GM18951 (cell line): ENCODE data around the gene PXYLP1.

Source experiments
- POLR2A ChIP-seq: IDR thresholded peaks from 4 replicates; pipeline ENCODE4 v1.6.1; 2011; ENCODE audit warnings: mild to moderate bottlenecking; ENCODE audit not compliant: insufficient read length, insufficient read depth; ENCODE audit errors: extremely low read depth
- in situ Hi-C: fragments of 300-500 bp; cut with MboI; formaldehyde crosslinking; loops from one replicate; pipeline ENCODE4 v1.12.0; 2022; ENCODE audit warnings: low sequenced_read_pairs, mixed read lengths, inconsistent platforms; ENCODE audit not compliant: unreplicated experiment

The PXYLP1 gene

DNA sequence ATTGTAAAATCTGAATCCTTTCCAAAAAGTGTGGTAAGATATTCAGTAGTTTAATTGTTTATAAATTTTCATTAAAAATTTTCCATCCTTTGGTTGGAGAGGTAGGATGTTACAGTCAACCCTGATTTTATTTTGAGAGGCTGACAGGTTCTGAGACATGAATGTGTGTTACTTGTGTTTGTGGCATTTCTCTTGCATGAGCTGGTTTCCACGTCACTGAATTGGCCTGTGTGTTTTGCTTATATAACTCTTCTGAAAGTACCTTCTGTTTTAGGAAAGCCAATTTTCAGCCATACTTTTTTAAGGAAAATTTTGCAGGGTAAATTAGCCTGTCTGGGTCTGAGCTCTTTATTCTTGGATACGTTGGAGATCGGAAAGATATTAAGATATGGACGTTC, 30.7 kb downstream of the PXYLP1 start:
- in situ Hi-C loops, result no loop called here

GRCh38 chr3:141266186-141266585, 34.6 kb downstream of the PXYLP1 start:
- in situ Hi-C loops, result no loop called here
- no peak for TF ChIP-seq POLR2A

More for the DNA sequence above, 30.7 kb downstream of the PXYLP1 start:
- no peak for TF ChIP-seq POLR2A

GRCh38 chr3:141266797-141267555, 35.4 kb downstream of the PXYLP1 start:
- in situ Hi-C loops, result no loop called here
- no peak for TF ChIP-seq POLR2A

DNA sequence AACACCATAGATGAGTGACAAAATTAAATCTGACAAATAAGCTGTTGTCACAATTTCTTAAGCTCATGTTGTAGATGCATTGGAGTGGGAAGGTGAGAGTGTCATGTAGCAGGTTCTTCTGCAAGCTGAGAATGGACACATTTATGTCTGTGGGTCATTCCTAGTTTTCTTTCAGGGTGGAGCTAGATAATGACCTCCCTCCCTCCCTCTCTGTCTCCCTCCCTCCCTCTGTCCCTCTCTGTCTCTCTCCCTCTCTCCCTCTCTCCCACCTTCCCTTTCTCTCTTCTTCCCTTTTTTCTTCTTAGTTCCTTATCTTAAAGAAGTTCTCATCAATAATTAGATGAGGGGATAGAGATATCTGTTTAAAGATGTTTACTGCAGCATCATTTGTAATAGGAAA, 36.0 kb downstream of the PXYLP1 start:
- no peak for TF ChIP-seq POLR2A
- in situ Hi-C loops, result no loop called here

DNA sequence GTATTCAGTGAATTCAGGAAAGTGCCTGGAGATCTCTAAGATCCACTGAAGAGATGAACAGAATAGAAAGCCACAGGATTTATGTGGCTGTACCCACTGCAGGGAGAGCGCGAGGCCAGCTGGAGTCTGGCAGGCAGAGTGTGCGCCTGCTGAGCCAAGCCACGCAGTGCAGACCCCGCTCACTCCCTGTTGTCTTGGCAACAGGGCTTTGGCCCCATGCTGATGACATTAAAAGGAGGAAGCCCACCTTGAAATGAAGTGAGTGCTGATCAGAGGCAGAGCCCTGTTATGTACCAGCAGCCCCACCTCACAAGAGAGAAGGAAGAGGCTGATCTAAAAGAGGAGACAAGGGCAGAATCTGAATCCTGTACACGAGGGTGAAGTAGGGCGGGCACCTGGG, 36.7 kb downstream of the PXYLP1 start:
- no peak for TF ChIP-seq POLR2A
- in situ Hi-C loops, result no loop called here

DNA sequence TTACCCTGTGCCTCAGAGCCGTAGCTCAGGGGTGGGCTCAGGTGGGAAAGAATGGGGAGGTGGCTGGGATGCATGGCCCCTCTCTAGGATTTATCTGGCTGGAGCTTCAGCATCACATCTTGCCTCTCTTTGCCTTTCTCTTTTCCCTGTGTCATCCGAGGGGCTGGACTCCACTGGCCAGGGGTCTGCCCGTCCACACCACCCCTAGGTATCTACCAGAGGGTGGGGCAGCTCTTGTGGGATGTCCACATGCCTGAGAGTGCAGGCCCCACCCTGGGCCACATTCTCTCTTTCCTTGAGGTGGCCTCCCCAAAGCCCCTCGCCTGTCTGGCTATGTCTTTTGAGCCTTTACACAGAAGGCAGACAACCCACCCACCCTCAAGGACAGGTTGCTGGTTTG, 37.2 kb downstream of the PXYLP1 start:
- in situ Hi-C loops, result no loop called here
- no peak for TF ChIP-seq POLR2A

- TF ChIP-seq POLR2A, result no peak
- in situ Hi-C loops, result no loop called here
These were observed 38.3 kb downstream of the PXYLP1 start for GRCh38 chr3:141269961-141270360.

DNA sequence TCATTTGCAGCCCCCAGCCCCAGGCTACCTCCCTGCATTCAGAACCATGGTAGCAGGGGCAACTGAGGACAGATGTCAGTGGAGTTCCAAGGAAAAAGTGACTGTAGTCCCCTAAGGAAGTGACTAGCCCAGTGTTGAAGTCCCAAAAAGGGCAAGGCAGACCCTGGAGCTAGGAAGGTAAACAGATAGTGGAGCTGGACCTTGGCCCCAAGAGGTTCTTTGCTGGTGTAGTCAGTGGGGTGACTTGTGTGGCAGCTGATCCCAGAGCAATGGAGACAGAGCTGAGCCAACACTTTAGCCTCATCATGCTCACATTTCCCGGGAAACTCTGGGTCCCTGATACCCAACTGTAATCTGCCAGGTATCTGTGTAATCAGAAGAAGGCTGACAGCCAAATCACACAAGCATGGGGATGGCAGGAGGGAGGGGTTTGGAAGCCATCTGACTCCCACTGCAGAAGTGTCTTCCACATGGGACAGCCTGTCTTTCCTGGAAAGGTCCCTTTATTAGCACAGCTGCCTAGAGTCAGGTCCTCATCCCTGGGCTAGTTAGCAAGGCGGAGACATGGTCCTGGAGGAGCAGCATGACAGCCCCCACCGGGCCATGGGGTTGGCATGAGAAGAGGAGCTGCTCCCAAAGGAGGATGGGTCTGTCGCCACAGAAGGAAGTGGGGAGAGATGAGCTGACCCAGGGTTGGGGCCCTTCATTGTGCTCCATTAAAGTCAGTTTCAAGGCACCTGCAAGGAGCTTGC, 39.8 kb downstream of the PXYLP1 start:
- no peak for TF ChIP-seq POLR2A
- in situ Hi-C loops, result no loop called here

DNA sequence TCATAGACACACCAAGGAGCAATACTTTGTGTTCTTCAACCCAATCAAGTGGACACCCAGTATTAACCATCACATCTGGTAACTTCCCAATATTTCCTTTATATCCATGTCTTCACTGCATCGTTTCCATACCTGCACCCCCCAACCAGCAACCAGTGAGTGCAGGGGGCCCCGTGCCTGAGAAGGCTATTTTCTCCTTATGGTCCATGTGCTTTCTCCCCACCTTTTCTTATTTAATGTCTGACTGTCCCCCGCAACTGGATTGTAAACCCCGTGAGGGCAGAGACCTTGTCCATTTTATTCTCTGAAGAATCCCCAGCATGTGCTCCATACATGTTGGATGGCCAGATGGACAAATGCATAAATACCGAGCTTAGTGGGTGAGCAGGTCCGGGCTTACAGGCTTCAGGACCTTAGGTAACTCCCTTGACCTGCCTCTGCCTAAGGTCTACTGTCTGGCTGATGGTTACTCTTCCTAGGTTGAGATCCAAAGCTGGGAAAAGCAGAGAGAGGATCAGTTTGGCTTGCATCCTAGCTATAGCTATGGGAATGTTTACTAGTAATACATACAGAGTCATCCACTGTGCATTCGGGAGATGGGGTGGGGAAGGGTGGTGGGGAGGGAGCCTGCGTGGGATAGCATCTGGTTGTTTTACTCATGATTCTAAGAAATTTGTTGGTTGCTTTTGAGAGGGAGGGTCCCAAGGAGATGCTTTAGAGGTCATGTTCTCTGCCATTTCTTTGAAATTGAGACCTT, 41.5 kb downstream of the PXYLP1 start:
- in situ Hi-C loops, result no loop called here
- TF ChIP-seq POLR2A, result no peak

- no peak for TF ChIP-seq POLR2A
- in situ Hi-C loops, result no loop called here
These were observed 42.2 kb downstream of the PXYLP1 start for GRCh38 chr3:141273700-141274410.

DNA sequence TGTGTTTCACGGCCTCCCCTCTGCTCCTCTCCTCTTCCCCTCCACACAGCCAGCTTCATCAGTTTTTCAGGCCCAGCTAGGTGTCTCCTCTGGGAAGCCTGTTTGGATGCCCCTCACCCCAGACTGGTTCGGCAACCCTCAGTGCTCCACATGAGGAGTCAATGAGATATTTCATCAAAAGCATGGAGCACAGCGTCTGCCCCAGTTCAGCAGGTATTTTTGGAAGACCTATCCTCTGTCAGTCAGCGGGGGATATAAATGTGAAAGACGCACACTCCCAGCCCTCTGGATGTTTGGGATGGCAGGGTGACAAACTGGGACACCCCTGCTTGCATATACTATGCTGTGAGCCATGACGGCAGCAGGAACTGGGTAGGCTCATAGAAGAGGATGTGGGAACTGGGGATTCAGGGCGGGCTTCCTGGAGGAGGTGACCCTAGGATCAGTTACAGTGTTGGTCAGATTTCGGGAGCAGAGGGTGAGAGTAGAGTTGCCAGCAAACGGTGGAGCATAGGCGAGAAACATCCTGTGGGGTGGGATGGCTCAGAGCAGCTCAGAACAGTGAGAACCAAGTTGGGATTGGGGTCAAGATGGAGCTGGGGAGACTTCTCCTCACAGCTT, 42.9 kb downstream of the PXYLP1 start:
- no peak for TF ChIP-seq POLR2A
- in situ Hi-C loops, result no loop called here

- in situ Hi-C loops, result no loop called here
- no peak for TF ChIP-seq POLR2A
These were observed 43.4 kb downstream of the PXYLP1 start for GRCh38 chr3:141275032-141275422.
